Left ventricle myocardium superior (tissue), 1 donor: ENCODE measurements around the gene STK10. TPM values are rescaled to one million over a fixed set of nuclear protein-coding genes. Genes with fewer than 3 reads are reported as not detected.
A peak's percentile ranks its signal among the peaks of the same experiment; 100 is the strongest.

ENCODE experiments used
- ATAC-seq: fragments of 200-7000 bp; cut with Tn5 transposase; one replicate; pipeline ENCODE4 v1.9.1; 2020; ENCODE audit warnings: mild to moderate bottlenecking, moderate library complexity
- DNase-seq: peaks from one replicate; pipeline ENCODE4 v3.0.0-alpha.2; 2020
- intact Hi-C: fragments of 100-400 bp; cut with micrococcal nuclease; formaldehyde crosslinking; loops from one replicate; pipeline ENCODE4 v1.11.0; 2022
- total RNA-seq: library from RNA; stranded (reverse); fragmentation: NEBNext Ultra II Directional; extraction: Animal tissue kit (Norgen Biotek cat#: 25700); gene quantifications from one replicate; pipeline ENCODE4 v1.2.1, GENCODE V29; 2021
- donor health status: DM: no; HTN: yes; CAD: no; lungs with severe emphysema.

STK10 gene
- total RNA-seq, 1 donor from 2014 or later: 6.9 TPM

DNA sequence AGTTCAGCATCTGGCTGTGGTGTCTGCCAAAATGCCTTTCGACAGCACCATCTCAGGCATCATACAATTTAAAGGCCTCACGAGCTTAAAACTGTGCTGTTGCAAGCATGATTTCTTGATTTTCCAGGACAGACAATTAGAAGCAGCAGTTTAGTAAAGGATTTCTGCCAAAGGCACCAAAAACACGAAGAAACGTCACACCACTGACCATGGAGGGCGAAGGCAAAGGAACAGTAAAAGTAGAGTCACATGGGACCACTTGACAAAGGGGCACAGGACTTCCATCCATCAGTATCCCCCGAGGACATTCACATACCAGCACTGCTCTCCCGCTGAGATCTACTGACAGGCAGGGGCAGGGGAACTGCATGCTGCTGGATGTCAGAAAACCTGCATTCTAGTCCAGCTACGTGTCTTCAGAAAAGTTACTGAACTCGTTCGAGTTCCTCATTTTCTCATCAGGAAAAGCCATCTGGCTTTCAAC lies 111.2 kb downstream of the STK10 start:
- DNase-seq (no peak), ATAC-seq (no peak)
- intact Hi-C loops: no loop called here

DNA sequence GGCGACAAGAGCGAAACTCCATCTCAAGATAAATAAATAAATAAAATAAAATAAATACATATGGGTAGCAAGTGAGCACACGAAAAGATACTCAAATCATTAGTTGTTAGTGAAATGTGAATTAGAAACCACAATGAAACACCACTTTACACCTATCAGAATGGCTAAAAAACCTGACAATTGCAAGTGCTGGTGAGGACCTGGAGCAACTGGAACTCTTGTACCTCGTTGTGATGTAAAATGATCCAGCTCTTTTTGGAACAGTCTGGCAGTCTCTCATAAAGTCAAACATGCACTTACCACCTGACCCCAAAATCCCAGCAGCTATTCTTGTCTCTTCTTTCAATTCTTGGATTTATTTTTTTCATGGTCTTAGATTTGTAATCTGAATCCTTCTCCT lies 112.4 kb downstream of the STK10 start:
- no peak for ATAC-seq
- no peak for DNase-seq
- intact Hi-C loops: no loop called here

DNA sequence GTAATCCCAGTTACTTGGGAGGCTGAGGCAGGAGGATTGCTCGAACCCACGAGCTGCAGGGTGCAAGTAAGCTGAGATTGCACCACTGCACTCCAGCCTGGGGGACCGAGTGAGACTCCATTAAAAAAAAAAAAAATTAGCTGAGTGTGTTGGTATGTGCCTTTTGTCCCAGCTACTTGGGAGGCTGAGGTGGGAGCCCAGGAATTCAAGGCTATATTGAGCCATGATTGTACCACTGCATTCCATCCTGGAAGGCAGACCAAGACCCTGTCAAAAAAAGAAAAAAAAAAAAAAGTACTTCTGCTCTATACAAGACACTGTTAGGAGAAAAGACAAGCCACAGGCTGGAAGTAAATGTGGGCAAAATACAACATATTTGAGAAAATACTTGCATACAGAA lies 113.1 kb downstream of the STK10 start:
- DNase-seq (no peak), ATAC-seq (no peak)
- intact Hi-C loops: no loop called here

DNA sequence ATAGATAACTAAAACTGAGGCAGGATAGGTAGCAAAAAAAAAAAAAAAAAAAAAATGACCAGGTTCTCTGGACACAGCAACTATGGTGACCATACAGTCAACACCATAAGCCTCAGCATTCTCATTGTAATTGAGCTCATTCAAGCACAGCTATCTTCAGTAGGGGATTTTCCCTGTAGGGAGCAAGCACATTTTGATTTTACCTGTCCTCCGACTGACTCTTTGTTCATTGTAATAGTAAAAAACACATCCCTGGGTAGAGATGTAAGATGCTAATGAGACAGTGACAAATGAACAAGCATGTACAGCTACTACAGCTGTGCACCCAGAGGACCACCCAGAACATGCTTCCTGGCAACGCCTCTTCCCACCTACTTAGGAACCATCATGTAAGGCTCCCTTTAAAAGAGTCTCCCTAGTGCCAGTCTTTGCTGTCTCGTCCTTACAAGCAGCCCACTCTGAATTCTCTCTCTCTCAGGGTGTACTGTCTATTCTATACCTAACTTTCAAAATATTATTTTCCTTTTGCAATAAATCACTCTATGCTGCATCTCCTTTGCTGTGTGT lies 116.6 kb downstream of the STK10 start:
- ATAC-seq: no peak
- intact Hi-C loops: no loop called here
- no peak for DNase-seq

DNA sequence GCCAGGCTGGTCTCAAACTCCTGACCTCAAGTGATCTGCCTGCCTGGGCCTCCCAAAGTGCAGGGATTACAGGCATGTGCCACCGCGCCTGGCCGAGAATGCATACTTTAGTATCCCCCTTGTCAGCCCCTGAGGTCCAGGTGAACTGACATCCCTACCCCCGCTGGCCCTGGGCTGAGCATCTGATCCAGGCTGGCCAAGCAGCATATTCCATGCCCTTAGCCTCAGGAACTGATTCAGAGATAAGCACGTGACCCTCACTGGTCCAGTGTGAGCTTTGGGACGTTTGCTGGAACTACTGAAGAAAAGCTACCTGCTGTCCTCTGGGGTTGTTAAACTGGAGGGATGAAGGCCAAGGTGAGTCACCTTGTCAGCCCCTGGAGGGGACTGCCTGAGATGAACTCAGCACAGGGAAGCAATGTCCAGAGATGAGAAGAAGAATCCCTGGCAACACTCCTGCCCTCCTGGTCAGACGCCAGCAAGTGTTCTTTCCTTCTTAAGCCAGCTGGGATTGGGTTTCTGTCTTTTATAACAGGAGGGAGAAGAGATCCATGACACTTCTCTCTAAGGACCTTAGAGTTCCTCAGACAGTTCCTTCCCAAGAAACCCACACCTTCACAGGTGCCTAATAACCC lies 122.5 kb downstream of the STK10 start:
- ATAC-seq: no peak
- intact Hi-C loops: no loop called here
- DNase-seq: no peak

DNA sequence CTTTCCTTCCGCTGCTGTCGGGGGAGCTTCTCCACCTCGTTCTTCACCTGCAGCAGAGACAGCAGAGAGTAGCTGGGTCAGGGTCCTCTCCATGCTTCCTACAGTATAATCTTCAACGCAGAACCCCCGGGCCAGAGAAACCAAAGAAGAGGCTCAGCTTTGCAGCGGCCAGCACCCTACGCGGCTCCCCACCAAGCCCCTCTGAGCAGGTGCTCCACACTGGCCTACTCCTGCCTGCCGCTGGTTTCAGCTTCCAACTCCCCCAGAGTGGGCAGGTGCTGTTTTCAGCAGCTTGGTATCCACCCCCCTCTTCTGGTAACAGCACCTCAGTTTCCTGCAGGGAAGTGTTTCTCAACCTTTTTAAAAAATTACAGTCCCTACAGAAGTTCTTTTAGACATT lies 123.3 kb downstream of the STK10 start:
- intact Hi-C loops: no loop called here
- DNase-seq (no peak), ATAC-seq (no peak)

DNA sequence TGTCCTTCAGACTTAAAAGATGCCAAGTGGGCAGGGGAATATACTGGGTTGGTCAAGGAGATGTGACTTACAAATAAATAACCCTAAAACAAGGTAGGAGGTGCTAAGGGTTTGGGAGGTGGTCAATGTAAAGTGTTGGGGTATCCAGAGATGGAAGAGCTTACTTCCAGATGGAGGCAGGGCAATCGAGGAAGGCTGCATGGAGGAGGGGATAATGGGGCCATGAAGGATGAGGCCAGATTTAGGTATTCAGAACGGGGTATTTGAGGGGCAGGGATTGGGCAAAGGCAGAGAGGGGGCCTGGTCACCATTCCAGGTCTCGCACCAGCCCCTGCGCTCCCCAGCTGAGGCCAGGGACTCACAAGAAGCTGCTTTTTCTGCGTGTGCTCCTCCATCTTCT lies 123.7 kb downstream of the STK10 start:
- DNase-seq (no peak), ATAC-seq (no peak)
- intact Hi-C loops: no loop called here

DNA sequence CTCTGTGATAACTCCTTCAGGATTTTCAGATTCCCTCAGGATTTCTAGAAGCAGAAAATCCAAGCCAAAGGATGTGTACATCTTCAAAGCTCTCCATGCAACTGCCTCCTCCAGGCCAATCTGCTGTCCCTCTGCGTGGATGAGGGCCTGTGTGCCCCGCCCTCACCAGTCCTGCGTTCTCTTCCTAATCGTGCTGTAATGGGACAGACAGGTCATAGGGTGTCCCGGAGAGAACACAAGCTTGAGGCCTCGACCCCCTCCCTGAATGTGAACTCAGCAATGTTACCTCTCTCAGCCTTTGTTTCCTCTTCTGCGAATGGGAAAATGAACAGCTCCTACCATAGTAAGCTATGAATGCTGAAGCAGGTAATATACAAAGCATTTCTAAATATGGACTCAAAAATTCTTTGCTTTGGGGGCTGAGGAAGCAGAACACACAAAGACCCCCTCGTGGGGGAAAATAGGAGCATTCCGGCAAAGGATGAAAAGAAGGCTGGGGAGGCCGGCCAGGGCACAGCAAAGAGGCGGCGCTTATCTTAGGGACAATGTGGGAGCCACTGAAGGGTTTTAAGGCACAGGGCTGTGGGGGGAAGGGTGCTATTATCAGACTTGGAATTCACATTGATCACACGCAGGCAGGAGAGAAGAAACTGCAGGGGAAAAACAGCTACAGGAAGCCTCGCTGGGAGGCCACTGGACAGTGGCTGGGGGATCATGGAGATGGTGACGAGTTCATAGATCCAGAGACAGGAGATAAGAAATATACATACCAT lies 124.4 kb downstream of the STK10 start:
- intact Hi-C loops: no loop called here
- ATAC-seq (no peak), DNase-seq (no peak)

DNA sequence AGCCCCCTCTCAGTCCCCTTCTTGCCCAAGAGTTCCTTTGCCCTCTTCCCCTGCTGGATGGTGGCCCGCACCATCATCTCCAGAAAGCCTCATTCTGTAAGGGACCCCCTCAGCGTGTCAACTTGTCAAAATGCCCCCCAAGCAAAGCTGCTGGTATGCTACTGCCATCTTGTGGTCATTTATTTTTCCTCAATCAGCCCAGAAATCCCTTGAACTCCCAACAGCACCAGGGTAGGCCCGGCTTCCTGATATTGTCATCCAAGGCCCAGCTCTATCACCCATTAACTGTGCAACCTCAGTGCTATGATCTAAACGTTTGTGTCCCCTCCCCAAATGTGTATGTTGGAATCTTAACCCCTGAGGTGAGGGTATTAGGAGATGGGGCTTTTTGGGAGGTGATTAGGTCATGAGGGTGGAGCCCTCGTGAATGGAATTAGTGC lies 128.3 kb downstream of the STK10 start:
- DNase-seq (no peak), ATAC-seq (peak; percentile 32)
- intact Hi-C loops: no loop called here

DNA sequence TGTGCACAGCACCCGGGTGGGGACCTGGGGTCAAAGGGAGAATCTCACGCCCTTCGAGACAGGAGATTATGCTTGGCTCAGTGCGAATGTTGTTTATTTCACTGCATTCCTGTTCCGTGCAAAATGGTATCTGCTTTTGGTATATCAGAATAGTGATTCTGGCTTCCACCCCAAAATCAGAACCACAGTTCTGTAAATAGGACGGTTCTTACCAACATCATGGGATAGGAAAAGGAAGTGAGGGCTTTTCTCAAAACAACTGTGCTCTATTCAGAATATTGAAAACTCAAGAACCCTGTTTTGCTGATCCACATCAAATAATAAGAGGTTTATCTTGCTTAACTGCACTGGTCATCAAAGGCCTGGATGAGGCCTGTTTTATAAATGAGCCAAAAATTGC lies 129.9 kb downstream of the STK10 start:
- DNase-seq: no peak
- intact Hi-C loops: no loop called here
- ATAC-seq: no peak

DNA sequence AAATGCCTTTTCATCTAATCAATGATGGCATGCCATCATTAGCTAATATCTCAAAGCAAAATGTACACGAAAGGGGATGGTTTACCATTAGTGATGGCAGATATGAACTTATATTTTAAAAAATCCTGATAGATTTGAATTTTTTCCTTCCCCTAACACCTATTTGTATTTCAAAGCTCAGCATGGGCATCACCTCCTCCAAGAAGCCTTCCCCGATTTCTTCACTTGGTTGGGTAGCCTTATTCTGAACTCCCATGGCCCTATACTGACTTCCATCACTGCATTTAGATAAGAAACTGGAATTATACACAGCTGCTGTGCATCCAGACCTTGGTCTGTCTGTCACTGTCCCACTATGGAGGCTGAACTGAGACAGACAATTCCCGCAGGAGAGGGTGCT lies 132.0 kb downstream of the STK10 start:
- ATAC-seq (no peak), DNase-seq (no peak)
- intact Hi-C loops: no loop called here

DNA sequence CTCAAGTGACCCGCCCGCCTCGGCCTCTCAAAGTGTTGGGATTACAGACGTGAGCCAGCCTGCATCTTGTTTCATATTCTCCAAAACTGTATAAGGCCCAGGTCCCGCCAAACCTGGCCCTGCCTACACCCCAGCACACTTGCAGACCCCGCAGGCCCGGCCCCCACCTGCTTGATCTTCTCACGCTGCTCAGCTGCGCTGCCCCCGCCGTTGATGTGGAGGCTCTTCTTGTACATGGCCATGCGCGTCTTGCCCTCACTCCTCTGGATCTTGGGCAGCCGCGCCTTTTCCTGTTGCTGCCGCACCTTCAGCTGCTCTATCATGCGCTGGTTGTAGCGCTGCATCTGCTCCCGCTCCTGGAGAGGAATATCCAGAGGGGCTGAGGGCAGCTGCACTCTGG lies 132.6 kb downstream of the STK10 start:
- DNase-seq (no peak), ATAC-seq (no peak)
- intact Hi-C loops: no loop called here

DNA sequence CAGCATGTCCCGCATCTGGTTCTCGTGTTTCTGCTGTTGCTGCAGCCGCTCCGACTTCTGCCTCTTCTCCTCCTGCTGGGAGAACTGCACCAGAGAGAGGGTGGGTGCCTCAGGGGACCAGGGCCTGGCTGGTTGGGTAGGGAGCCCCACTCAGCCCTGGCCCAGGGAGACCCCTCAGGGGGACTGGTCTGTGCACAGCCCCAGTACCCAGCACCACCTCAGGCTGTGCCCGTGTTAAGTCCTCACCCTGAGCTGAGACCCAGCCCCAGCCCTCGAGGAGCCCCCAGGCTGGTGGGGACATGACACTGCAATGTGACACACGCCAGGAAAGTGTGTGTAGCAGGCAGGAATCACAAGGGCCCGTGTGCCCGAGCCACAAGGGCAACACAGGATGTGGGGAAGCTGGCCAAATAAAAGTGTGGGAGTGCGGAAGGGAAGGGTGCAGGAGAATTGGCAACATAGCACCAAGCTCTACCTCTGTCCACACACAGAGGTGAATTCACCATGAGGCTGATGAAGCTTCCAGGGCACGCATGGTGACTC lies 133.3 kb downstream of the STK10 start:
- DNase-seq: no peak
- no peak for ATAC-seq
- intact Hi-C loops: no loop called here

DNA sequence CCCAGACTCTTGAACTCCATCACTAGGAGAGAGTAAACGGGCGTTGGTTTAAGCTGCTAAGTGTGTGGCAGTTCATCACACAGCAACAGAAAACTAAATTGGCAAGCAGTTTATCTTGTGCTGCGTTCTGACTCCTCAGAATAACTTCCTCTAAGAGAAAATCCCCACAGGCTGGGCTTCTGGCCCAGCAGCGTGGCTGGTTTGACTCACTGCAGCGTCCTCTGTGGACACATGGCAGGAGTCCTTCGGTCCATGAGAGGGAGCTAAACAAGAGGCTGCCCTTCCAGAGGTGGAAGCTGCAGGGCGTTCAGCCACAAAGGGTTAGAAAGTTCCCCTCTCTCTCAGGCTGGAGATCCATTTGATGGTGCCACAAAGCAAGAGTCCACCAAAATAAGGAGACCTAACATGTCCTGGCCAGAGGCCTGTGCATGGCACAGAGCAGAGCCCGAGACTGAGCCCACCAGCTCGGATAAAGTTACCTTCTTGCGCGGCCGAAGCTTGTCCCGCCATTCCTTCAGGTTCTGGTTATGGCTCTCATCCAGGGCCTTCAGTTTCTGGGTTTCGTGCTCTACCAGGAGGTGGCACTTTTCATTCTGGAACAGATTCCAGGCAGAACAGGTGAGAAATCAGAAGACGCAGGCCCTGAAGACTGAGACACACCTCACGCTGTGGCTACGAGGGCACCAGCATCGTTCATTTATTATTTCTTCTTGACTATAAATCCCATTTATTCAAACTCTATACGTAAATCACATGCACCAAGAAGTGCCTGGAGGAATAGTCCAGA lies 135.4 kb downstream of the STK10 start:
- peak; percentile 84 for DNase-seq
- peak; percentile 97 for ATAC-seq
- intact Hi-C loops: no loop called here

DNA sequence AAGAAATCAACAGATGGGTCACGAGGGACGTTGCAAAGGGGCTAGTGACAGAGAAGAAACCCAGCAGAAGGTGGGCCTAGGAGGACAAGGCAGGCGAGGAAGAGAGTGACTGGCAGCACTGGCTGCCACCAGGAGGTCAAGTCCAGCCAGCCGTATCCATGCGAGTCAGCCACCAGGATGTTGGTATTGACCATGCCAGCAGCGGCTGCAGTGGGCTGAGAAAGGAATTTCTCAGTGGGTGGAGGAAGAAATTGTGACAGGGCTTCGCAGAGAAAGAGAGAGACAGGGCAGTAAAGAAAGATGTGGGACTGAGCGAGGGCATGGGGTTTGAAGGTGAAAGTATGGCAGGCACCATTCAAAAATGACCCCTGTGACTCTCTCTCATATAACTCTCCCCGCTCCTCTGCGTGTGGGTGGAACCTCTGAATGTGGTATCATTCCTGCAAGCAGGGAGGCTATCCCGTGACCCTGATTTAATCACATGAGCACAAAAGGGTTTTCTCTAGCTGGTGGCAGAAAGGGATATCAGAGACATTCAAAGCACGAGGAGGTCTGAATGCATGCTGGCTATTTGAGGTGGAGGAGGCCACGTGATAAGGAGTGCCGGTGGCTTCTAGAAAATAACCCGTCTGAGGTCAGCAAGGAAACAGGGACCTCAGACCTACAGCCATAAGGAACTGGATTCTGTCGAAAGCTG lies 136.2 kb downstream of the STK10 start:
- ATAC-seq (peak; percentile 15), DNase-seq (no peak)
- intact Hi-C loops: no loop called here

DNA sequence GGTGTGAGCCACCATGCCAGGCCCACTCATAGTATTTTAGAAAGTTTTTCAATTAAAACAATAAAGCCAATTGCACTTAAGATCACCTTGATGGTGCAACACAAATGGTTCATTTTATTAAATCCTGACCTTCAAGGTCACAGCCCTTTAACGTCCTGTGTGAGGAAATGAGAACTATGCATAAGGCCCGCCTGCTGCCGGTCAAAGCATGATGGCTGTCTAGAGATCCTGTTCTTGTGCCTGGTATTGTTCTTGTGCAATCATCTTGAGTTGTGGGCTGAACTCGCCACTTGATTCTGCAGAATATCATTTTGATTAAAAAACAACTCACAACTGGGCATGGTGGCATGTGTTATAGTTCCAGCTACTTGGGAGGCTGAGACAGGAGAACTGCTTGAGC lies 137.9 kb downstream of the STK10 start:
- intact Hi-C loops: no loop called here
- ATAC-seq (no peak), DNase-seq (no peak)

DNA sequence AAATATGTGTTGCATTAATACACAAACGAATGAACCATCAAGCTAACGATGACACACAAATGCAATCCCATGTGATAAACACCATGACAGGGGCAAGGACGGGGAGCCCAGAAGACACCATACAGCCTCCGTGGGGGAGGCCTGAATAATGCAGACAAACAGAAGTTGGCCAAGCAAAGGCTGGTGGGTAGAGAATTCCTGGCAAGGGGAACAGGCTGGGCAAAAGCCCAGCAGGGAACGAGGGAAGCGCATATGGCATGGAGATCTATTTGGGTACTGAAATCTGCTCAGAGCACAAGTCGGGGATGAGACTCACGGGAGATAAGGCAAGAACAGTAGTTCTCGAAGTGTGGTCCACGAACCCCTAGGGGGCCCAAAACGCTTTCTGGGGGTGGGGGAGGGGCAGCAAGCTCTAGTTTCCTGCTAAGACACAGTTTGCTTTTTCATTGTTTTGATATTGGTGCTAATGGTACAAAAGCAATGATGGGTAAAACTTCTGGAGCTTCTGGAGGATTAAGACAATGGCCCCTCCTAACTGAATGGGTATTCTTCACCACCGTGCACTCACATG lies 138.7 kb downstream of the STK10 start:
- intact Hi-C loops: loop anchor here (10.0 kb wide), 1 partner anchor 135 kb away; no protein-coding TSS in a partner anchor
- DNase-seq (no peak), ATAC-seq (no peak)

DNA sequence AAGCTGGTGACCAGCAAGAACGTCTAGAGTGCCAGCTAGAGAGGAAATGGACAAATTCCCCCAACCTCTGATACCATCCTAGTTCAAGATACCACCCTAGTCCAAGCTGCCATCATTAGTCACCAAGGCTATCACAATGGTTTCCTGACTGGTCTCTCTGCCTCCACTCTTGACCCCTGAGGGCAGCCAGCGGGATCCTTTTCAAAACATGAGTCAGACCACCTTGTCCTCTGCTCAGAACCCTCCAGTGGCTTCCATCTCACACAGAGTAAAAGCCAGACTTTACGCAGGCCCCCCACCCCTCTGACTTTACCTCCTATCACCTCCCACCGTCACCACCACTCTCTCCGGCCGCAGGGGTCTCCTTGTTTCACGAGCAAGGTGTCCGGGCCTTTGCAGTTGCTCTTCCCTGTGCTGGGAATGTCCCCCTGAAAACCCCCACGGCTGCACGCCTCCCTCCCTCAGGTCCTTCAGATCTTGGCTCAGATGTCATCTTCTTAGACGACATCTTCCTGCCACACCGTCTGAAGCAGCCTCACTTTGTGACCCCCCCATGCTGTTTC lies 139.4 kb downstream of the STK10 start:
- DNase-seq (no peak), ATAC-seq (no peak)
- intact Hi-C loops: loop anchor here (10.0 kb wide), 1 partner anchor 134 kb away; no protein-coding TSS in a partner anchor
